K562 (cell line): Measurements from ENCODE around the gene VKORC1. TPM values are rescaled to one million over a fixed set of nuclear protein-coding genes. Genes with fewer than 3 reads are reported as not detected.

ENCODE experiments used
- ATF6 ChIP-seq: sonication (generic); formaldehyde crosslinking; IDR thresholded peaks from 2 replicates; pipeline ENCODE4 v1.4.0; 2020; ENCODE audit warnings: mild to moderate bottlenecking, missing genetic modification reagents
- BMI1 ChIP-seq: fragments of 150-350 bp; IDR thresholded peaks from 2 replicates; pipeline ENCODE4 v1.6.1; 2014; ENCODE audit warnings: low read length
- CBX5 ChIP-seq: IDR thresholded peaks from 2 replicates; pipeline ENCODE4 v1.6.1; 2014; ENCODE audit warnings: low read depth, borderline replicate concordance
- CREB3L1 ChIP-seq: fragments of 450-650 bp; IDR thresholded peaks from 2 replicates; pipeline ENCODE4 v1.6.1; 2014; ENCODE audit warnings: low read depth, mild to moderate bottlenecking, moderate library complexity, borderline replicate concordance
- ELF4 ChIP-seq: fragments of 450-650 bp; formaldehyde crosslinking; IDR thresholded peaks from 2 replicates; pipeline ENCODE4 v1.4.0; 2022; ENCODE audit warnings: missing genetic modification characterization
- KAT8 ChIP-seq: fragments of 450-650 bp; IDR thresholded peaks from 2 replicates; pipeline ENCODE4 v1.6.1; 2016; ENCODE audit warnings: low read depth, mild to moderate bottlenecking
- NCOA6 ChIP-seq: fragments of 450-650 bp; IDR thresholded peaks from 2 replicates; pipeline ENCODE4 v1.6.1; 2017; ENCODE audit warnings: mild to moderate bottlenecking
- PML ChIP-seq: IDR thresholded peaks from 2 replicates; pipeline ENCODE4 v1.6.1; 2012; ENCODE audit warnings: low read length, inconsistent platforms
- PRMT5 ChIP-seq: sonication (generic); formaldehyde crosslinking; IDR thresholded peaks from 2 replicates; pipeline ENCODE4 v1.5.0; 2020; ENCODE audit warnings: missing genetic modification reagents
- SIN3A ChIP-seq, 2 experiments: fragments of 150-350 bp in 1 of 2; IDR thresholded peaks; 2 replicates each; pipeline ENCODE4 v1.6.1; 2011 to 2016; ENCODE audit warnings: borderline replicate concordance in 2 of 2, low read depth in 2 of 2, low read length in 2 of 2, mild to moderate bottlenecking in 2 of 2, moderate library complexity in 2 of 2; ENCODE audit not compliant: control insufficient read depth in 1 of 2
- SMAD3 ChIP-seq: fragments of 450-650 bp; formaldehyde crosslinking; conservative IDR thresholded peaks from 2 replicates; pipeline ENCODE4 v1.4.0; 2020; ENCODE audit warnings: mild to moderate bottlenecking
- SMAD4 ChIP-seq: fragments of 250-450 bp; sonication (Bioruptor Pico); conservative IDR thresholded peaks from 2 replicates; pipeline ENCODE4 v1.8.0; 2021; ENCODE audit warnings: inconsistent platforms, mild to moderate bottlenecking, moderate library complexity
- SOX6 ChIP-seq: fragments of 450-650 bp; IDR thresholded peaks from 2 replicates; pipeline ENCODE4 v1.6.1; 2014; ENCODE audit warnings: mild to moderate bottlenecking
- TEAD2 ChIP-seq: fragments of 450-650 bp; IDR thresholded peaks from 2 replicates; pipeline ENCODE4 v1.6.1; 2016; ENCODE audit warnings: missing genetic modification characterization, control low read depth, missing compliant biosample characterization
- TFAM ChIP-seq: fragments of 250-450 bp; sonication (Bioruptor Pico); conservative IDR thresholded peaks from 2 replicates; pipeline ENCODE4 v1.5.0; 2021; ENCODE audit warnings: mild to moderate bottlenecking, moderate library complexity
- TOE1 ChIP-seq, 2 experiments: fragments of 450-650 bp in 1 of 2; sonication (generic) in 1 of 2; formaldehyde crosslinking in 1 of 2; IDR thresholded peaks; 2 replicates each; pipeline versions ENCODE4 v1.7.1 to v1.8.0; 2016 to 2022; ENCODE audit warnings: borderline replicate concordance in 2 of 2, mild to moderate bottlenecking in 2 of 2, antibody characterized with exemption in 1 of 2, inconsistent platforms in 1 of 2, low read depth in 1 of 2, missing genetic modification reagents in 1 of 2, moderate library complexity in 1 of 2
- ZMIZ1 ChIP-seq, 2 experiments: fragments of 150-350 bp in 1 of 2; IDR thresholded peaks; 2 replicates each; pipeline ENCODE4 v1.6.1; 2012 to 2016; ENCODE audit warnings: low read depth in 2 of 2, low read length in 2 of 2, mild to moderate bottlenecking in 1 of 2, moderate library complexity in 1 of 2
- ZNF740 ChIP-seq, 3 experiments: fragments of 200-800 bp in 1 of 3; sonication (Bioruptor generic) in 1 of 3; sonication (generic) in 1 of 3; formaldehyde crosslinking in 1 of 3; IDR thresholded peaks; 2 replicates each; pipeline versions ENCODE4 v1.6.1 to v1.8.0; 2016 to 2022; ENCODE audit warnings: mild to moderate bottlenecking in 2 of 3, missing compliant biosample characterization in 2 of 3, missing genetic modification characterization in 2 of 3, missing genetic modification reagents in 1 of 3
- polyA plus RNA-seq, 8 experiments: library from polyadenylated mRNA; depleted of rRNA in 4 of 8; stranded (reverse) in 5 of 8; unstranded in 3 of 8; fragments of >200 nt; fragmentation: Nextera tagmentation in 2 of 8; fragmentation: Illumina TruSeq in 1 of 8; extraction: Ambion mirVana in 2 of 8; extraction: Trizol in 1 of 8; gene quantifications; 2 replicates each; pipeline versions ENCODE4 v1.2.1 to v1.2.3, GENCODE V29; 2011 to 2014; ENCODE audit warnings: inconsistent platforms in 1 of 8, missing spikeins in 1 of 8
- total RNA-seq, 7 experiments: library from RNA; depleted of rRNA in 6 of 7; stranded (reverse); fragments of >200 nt in 6 of 7; fragmentation: Illumina TruSeq in 2 of 7; extraction: Trizol in 2 of 7; gene quantifications; 2 replicates each; pipeline versions ENCODE4 v1.2.1 to v1.2.3, GENCODE V29; 2011 to 2021; ENCODE audit warnings: low replicate concordance in 1 of 7

The VKORC1 gene
- total and polyA plus RNA-seq, 9 of the 15 experiments (the other 6 are each of a cell fraction or from before 2014, with no cell fraction given): 30.0 to 119 (median 62.1) TPM

- TF ChIP-seq ZMIZ1 (IDR thresholded peaks at IDR 0.05; ENCODE audit: low read depth in 2 of 2, low read length in 2 of 2) (no peak; a peak in 1 of 4 replicates), TEAD2 (no peak), CREB3L1 (peak; percentile 77), SIN3A (IDR thresholded peaks at IDR 0.05; ENCODE audit: borderline replicate concordance in 2 of 2, control insufficient read depth in 1 of 2, low read depth in 2 of 2, low read length in 2 of 2) (peak; percentile 82 to 86; a peak in 1 of 4 replicates), PML (peak; percentile 78), SMAD3 (CRISPR knock-in tag) (no peak), NCOA6 (no peak), BMI1 (no peak), ZNF740 (CRISPR knock-in tag; IDR thresholded peaks at IDR 0.05) (no peak), ZNF740 (tag; IDR thresholded peaks at IDR 0.05) (no peak), KAT8 (no peak), ATF6 (CRISPR knock-in tag) (no peak), PRMT5 (no peak), SMAD4 (CRISPR knock-in tag) (peak; percentile 53; the same call in 1 of the 2 replicates), SOX6 (peak; percentile 72; the same call in 1 of the 2 replicates), ELF4 (CRISPR knock-in tag) (peak; percentile 65; the same call in 1 of the 2 replicates), TFAM (no peak), CBX5 (no peak), TOE1 (IDR thresholded peaks at IDR 0.05; ENCODE audit: borderline replicate concordance) (no peak), TOE1 (CRISPR knock-in tag; IDR thresholded peaks at IDR 0.05; ENCODE audit: borderline replicate concordance, low read depth) (0 out of 2 replicates have a peak, but pooled peaks have one; percentile 72)
These were observed 20.4 kb downstream of the VKORC1 start, which contains the start of the genes ZNF646 and ZNF668 (continued) for GRCh38 chr16:31073970-31074813.
